Nephron progenitor cell (in vitro differentiated cells): ENCODE results near the gene WDR7.

Experiments used
- DNase-seq: peaks from one replicate; pipeline ENCODE4 v3.0.0; 2021
- H3K27ac Mint-ChIP-seq: 2 replicates; pipeline ENCODE4 v1.8.0; 2021; ENCODE audit warnings: mild to moderate bottlenecking, moderate library complexity, mixed read lengths
- H3K27me3 Mint-ChIP-seq: 2 replicates; pipeline ENCODE4 v1.8.0; 2021; ENCODE audit warnings: mild to moderate bottlenecking, low read depth, mixed read lengths; ENCODE audit not compliant: poor library complexity
- H3K36me3 Mint-ChIP-seq: 2 replicates; pipeline ENCODE4 v1.8.0; 2021; ENCODE audit warnings: low read depth, mixed read lengths
- H3K4me1 Mint-ChIP-seq: 2 replicates; pipeline ENCODE4 v1.8.0; 2021; ENCODE audit warnings: mixed read lengths
- H3K4me3 Mint-ChIP-seq: 2 replicates; pipeline ENCODE4 v1.8.0; 2021; ENCODE audit warnings: mild to moderate bottlenecking, moderate library complexity, mixed read lengths
- H3K9me3 Mint-ChIP-seq: 2 replicates; pipeline ENCODE4 v1.8.0; 2021; ENCODE audit warnings: mild to moderate bottlenecking, moderate library complexity, mixed read lengths
- CTCF ChIP-seq: fragments of 200-600 bp; sonication (generic); IDR thresholded peaks from 2 replicates; pipeline ENCODE4 v1.5.0; 2021; ENCODE audit warnings: antibody characterized with exemption

Gene WDR7

GRCh38 chr18:56723706-56724105 is 72.5 kb downstream of the WDR7 start:
- no peak for TF ChIP-seq CTCF
- Mint-ChIP-seq H3K27me3 (no peaks in the 10 kb centered on the region), H3K4me1 (no peaks in the 10 kb centered on the region), H3K4me3 (no peak overlapping the region), H3K27ac (no peak overlapping the region), H3K9me3 (peaks cover 18% of the 10 kb centered on the region), H3K36me3 (peaks cover 27% of the 10 kb centered on the region)
- no peak for DNase-seq

DNA sequence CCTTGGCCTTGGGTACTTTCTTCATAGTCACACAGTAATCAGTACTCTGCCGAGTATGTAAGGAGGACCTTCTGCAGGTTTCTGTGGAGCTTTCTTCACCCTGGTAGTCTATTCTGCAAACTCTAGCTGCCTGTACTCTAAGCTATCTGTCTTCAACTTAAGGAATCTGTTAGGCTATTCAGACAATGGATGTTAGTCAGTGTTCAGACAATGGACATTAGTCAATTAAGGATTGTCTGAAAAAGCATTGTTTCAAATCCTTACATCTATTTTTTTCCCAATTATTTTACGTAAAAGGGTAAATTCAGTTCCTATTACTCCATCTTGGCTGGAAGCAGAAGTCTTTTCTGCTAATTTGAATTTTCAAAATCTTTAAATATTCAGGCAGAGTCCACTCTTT is 75.7 kb downstream of the WDR7 start:
- no peak overlapping the region for H3K4me3 Mint-ChIP-seq
- no peaks in the 10 kb centered on the region for H3K27me3 Mint-ChIP-seq
- no peak overlapping the region for H3K27ac Mint-ChIP-seq

GRCh38 chr18:56727399-56727798 is 76.2 kb downstream of the WDR7 start:
- H3K27me3 Mint-ChIP-seq, result no peaks in the 10 kb centered on the region
- H3K4me1 Mint-ChIP-seq, result no peaks in the 10 kb centered on the region
- no peak overlapping the region for H3K27ac Mint-ChIP-seq
- H3K4me3 Mint-ChIP-seq, result no peak overlapping the region
- peaks cover 32% of the 10 kb centered on the region for H3K36me3 Mint-ChIP-seq
- DNase-seq, result no peak
- H3K9me3 Mint-ChIP-seq, result peaks cover 18% of the 10 kb centered on the region
- no peak for TF ChIP-seq CTCF

More for the DNA sequence above, 75.7 kb downstream of the WDR7 start:
- H3K4me1 Mint-ChIP-seq, result no peaks in the 10 kb centered on the region
- TF ChIP-seq CTCF, result no peak
- no peak for DNase-seq
- H3K36me3 Mint-ChIP-seq, result peaks cover 32% of the 10 kb centered on the region
- peaks cover 18% of the 10 kb centered on the region for H3K9me3 Mint-ChIP-seq

DNA sequence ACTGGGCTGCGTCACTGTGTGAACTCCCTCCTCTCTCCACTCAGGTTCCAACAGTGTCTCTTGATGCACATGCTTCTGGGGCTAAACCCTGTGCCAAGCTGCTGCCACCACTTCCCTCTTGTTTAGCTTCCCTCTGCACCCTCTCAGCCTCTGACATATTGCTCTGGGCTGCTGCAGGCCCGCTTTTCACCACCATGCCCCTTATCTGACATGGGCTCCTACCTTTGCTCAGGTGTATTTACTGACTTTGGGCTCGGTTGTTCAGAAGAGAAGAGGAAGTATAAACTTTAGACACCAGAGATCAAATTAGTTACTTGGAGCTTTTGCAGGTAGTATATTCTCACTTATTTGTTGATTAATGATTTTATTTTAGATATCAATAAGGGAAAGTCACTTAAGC is 77.6 kb downstream of the WDR7 start:
- no peak for TF ChIP-seq CTCF
- Mint-ChIP-seq H3K27me3 (no peaks in the 10 kb centered on the region), H3K36me3 (peaks cover 26% of the 10 kb centered on the region), H3K4me3 (no peak overlapping the region), H3K4me1 (no peaks in the 10 kb centered on the region), H3K9me3 (peaks cover 14% of the 10 kb centered on the region), H3K27ac (no peak overlapping the region)
- no peak for DNase-seq

GRCh38 chr18:56738184-56738583 is 87.0 kb downstream of the WDR7 start:
- TF ChIP-seq CTCF, result no peak
- H3K4me3 Mint-ChIP-seq, result no peak overlapping the region
- peaks cover 12% of the 10 kb centered on the region for H3K36me3 Mint-ChIP-seq
- H3K4me1 Mint-ChIP-seq, result no peaks in the 10 kb centered on the region
- no peak overlapping the region for H3K27ac Mint-ChIP-seq
- no peak for DNase-seq
- H3K27me3 Mint-ChIP-seq, result no peaks in the 10 kb centered on the region
- no peaks in the 10 kb centered on the region for H3K9me3 Mint-ChIP-seq

GRCh38 chr18:56739731-56740130 is 88.6 kb downstream of the WDR7 start:
- TF ChIP-seq CTCF, result no peak
- Mint-ChIP-seq H3K27me3 (no peaks in the 10 kb centered on the region), H3K9me3 (no peaks in the 10 kb centered on the region), H3K36me3 (peaks cover 12% of the 10 kb centered on the region), H3K27ac (no peak overlapping the region), H3K4me3 (no peak overlapping the region), H3K4me1 (no peaks in the 10 kb centered on the region)
- no peak for DNase-seq
